D721Med (cell line): ENCODE results near the gene HINT1.
"Not testable (repeated sequence)": the region's sequence is repeated elsewhere in the genome, so short reads cannot be mapped to it uniquely, and the experiment has no call there.

Source experiments
- DNase-seq: peaks from one replicate; pipeline ENCODE4 v3.0.0; 2011; ENCODE audit warnings: low spot score; ENCODE audit not compliant: insufficient read length
- FAIRE-seq: peaks from 2 replicates; lab custom pipeline; 2011; peaks lifted over from hg19 to GRCh38; lab: Jason Lieb, UNC
- TF ChIP-seq, protein P1 (sequence below): IDR thresholded peaks from 2 replicates; pipeline ENCODE4 v1.5.1; 2012; ENCODE audit warnings: mild to moderate bottlenecking, control low read depth; ENCODE audit not compliant: insufficient read depth; ENCODE audit errors: missing control alignments

HINT1 gene

DNA sequence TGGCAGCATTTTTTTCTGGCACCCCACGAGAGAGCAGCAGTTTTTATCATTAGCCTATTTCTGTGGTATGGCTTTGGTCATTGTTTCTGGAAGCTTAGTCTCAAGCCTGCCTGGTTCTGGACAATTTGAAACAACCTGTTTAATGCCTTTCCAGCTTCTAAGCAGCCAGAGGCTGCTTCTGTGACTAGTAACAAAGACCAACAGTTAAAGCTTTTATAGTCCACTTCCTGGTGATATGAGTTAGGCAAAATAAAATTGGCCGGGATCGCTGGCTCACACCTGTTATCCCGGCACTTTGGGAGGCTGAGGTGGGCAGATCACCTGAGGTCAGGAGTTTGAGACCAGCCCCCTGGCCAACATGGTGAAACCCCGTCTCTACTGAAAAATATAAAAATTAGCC is 29.7 kb upstream of the HINT1 start:
- TF ChIP-seq, protein P1, sequence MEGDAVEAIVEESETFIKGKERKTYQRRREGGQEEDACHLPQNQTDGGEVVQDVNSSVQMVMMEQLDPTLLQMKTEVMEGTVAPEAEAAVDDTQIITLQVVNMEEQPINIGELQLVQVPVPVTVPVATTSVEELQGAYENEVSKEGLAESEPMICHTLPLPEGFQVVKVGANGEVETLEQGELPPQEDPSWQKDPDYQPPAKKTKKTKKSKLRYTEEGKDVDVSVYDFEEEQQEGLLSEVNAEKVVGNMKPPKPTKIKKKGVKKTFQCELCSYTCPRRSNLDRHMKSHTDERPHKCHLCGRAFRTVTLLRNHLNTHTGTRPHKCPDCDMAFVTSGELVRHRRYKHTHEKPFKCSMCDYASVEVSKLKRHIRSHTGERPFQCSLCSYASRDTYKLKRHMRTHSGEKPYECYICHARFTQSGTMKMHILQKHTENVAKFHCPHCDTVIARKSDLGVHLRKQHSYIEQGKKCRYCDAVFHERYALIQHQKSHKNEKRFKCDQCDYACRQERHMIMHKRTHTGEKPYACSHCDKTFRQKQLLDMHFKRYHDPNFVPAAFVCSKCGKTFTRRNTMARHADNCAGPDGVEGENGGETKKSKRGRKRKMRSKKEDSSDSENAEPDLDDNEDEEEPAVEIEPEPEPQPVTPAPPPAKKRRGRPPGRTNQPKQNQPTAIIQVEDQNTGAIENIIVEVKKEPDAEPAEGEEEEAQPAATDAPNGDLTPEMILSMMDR = no peak
- no peak for FAIRE-seq
- DNase-seq = no peak

DNA sequence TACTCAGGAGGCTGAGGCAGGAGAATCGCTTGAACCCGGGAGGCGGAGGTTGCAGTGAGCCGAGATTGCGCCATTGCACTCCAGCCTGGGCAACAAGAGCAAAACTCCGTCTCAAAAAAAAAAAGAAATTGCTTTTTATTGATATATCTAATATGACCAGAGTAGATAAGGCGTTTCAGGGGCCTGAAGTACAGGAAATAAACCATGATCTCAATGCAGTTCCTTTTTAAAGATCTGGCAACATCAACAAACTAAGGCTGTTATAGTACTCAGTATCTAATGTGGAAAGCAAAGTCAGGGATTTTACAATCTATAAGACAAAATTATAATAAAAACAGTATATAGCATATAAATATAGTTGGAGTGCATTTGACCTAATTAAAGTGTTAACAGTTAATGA is 28.8 kb upstream of the HINT1 start:
- not testable (repeated sequence) for DNase-seq, FAIRE-seq

DNA sequence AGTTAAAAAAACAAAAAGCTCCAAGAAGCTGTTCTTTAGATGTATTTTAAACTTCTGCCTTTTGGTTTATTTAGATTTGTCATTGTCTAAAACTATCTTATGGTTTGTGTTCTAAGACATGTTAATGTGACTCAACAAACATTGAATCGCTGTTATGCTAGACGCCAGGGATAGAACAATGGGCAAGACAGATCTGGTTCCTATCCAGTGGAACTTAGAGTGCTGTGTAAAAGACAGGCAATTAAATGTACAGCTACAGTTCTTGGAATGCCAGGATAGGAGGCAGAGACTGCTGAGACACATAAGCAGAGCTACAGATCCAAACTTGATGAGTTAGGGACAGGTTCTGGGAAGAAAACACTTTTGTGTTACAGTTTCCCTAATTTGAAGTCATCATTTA is 28.1 kb upstream of the HINT1 start:
- FAIRE-seq = no peak
- TF ChIP-seq, protein P1 = no peak
- DNase-seq = no peak

DNA sequence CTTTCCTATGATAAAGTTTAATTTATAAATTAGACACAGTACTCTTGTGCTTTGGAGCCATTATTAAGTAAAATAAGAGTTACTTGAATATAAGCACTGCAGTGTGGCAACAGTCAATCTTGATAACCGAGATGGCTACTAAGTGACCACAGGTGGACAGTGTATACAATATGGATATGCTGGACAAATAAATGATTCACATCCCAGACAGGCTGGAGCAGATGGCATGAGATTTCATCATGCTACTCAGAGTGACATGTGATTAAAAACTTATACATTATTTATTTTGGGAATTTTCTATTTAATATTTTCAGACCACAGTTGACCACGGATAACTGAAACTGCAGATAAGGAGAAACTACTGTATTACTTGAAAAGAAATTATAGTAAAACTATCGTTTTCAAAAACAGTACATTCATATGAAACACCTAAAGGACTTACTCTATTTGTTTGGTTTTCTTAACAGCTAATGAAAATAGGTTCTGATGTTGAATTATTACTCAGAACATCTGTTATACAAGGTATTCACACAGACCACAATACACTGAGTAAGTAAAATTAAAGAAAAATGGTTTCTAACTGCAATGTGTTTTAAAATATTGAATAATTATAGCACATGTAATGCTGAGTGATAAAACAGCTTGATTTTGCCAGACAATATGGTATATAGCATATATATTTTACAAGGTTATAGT is 21.7 kb upstream of the HINT1 start:
- no peak for DNase-seq
- TF ChIP-seq, protein P1 = no peak
- peak; percentile 29 for FAIRE-seq

DNA sequence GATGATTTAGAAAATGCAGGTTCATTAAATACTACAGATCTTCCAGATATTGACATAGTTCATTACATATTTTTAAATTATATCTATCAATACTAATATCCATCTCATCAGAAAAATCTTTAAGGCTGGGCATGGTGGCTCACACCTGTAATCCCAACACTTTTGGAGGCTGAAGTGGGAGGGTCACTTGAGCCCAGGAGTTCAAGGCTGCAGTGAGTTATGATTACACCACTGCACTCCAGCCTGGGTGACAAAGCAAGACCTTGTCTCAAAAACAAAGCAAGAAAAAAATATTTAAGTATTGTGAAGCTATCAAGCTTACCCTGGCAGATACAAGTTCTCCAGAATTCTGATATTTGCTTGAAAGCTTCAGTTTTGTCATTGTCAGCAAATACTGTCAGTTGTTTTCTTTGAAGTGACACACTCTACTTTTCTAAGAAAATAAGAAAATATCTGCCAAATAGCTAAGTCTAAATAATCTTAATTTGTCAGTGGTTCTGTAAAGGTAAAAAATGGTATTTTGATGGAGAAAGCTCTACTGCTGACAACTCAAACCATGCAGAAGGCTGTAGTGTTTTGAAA is 20.6 kb upstream of the HINT1 start:
- DNase-seq (no peak), FAIRE-seq (no peak)
- TF ChIP-seq, protein P1 = no peak

DNA sequence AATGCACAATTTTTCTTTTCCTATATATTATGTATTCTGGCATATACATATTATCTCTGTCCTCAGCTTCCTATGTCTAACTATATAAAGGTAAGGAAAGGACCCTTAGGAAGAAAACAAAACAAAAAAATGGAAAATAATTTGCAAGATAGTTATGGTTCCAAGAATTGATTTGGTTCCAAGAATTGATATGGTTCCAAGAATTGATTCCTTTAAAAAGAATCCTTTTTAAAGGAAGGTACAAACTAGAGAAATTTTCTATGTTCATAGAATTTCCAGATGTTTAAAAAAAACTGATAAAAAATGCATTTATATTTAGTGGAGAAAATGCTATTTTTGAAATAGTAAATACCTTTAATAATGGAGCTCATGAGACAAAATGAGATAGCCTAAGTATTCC is 17.8 kb upstream of the HINT1 start:
- TF ChIP-seq, protein P1 = no peak
- FAIRE-seq (no peak), DNase-seq (no peak)

DNA sequence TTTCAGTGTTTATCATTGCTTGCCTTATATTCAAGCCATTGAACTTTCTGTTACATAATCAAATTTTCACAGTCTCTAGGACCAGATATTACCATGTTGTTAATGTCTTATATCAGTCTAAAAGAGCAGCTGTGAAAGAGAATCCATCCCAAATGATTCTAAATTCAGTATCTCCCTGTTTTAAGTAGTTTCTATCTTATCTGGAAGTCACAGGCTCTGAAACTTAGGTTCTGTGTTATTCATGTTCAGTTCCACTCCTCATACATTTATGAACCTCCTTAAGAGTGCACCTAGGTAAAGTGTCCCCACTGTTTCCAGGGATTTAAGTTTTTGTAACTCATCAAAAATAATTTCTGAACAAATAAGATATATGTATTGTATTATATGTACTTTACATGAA is 15.4 kb upstream of the HINT1 start:
- TF ChIP-seq, protein P1 = no peak
- DNase-seq = no peak
- no peak for FAIRE-seq
